ENCODE measurements around the gene NATD1. TPM values are rescaled to one million over a fixed set of nuclear protein-coding genes. Genes with fewer than 3 reads are reported as not detected.
A peak's percentile ranks its signal among the peaks of the same experiment; 100 is the strongest.

Gene NATD1
- total and polyA plus RNA-seq, 9 of the 15 experiments (the other 6 are each of a cell fraction or from before 2014, with no cell fraction given): 0.24 to 5.4 (median 1.6) TPM

- 100% methylated on average over 1 of the region's 11 CpGs for WGBS (ENCODE audit: insufficient coverage, low coverage, missing lambda C conversion rate)
- FAIRE-seq (no peak), ATAC-seq (no peak), DNase-seq (ENCODE audit: extremely low read depth in 1 of 4, low spot score in 3 of 4) (no peak)
- H3K9me3 ChIP-seq (replicated peaks; ENCODE audit: control insufficient read depth, insufficient read depth, low read depth, low read length): no peaks in the 10 kb centered on the region
- H3K79me2 ChIP-seq (ENCODE audit: control insufficient read depth, insufficient read depth, low read length): no peaks in the 10 kb centered on the region
- peaks cover 2 to 9% of the 10 kb centered on the region in 2 experiments; a peak in 3 of 5 replicates for H3K4me1 ChIP-seq (replicated peaks in 1 of 2; ENCODE audit: control insufficient read depth in 2 of 2, insufficient read depth in 2 of 2, low read length in 2 of 2)
- BruUV-seq (replicated peaks): no TSS peak
- no peak overlapping the region for H3K27ac ChIP-seq (ENCODE audit: extremely low read depth, low read depth, low read length)
- no peaks in the 10 kb centered on the region for H3K36me3 ChIP-seq (ENCODE audit: control insufficient read depth, insufficient read depth, low read length)
- H2AFZ ChIP-seq (ENCODE audit: low read depth, low read length): no peak overlapping the region
- intact Hi-C loops (cut with micrococcal nuclease): no loop called here
- no peak for TF ChIP-seq NFIX (CRISPR knock-in tag; IDR thresholded peaks at IDR 0.05; ENCODE audit: low read depth)
- no peak for TF ChIP-seq TEAD1 (CRISPR knock-in tag; IDR thresholded peaks at IDR 0.05)
- peak; percentile 63 for TF ChIP-seq POLR2G (IDR thresholded peaks at IDR 0.05; ENCODE audit: low read depth, low read length)
- TF ChIP-seq ZNF507 (tag; conservative IDR thresholded peaks at IDR 0.05): no peak
- TF ChIP-seq, protein P1, sequence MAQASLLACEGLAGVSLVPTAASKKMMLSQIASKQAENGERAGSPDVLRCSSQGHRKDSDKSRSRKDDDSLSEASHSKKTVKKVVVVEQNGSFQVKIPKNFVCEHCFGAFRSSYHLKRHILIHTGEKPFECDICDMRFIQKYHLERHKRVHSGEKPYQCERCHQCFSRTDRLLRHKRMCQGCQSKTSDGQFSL (CRISPR knock-in tag; IDR thresholded peaks at IDR 0.05): no peak
- TF ChIP-seq, protein P1 (tag; IDR thresholded peaks at IDR 0.05): no peak
- no peak for TF ChIP-seq FOXA3 (CRISPR knock-in tag; conservative IDR thresholded peaks at IDR 0.05 in 1 of 2, IDR thresholded peaks at IDR 0.05 in 1 of 2)
- no peak overlapping the region for H3K9ac ChIP-seq (ENCODE audit: insufficient read depth in 1 of 2, low read depth in 2 of 2, low read length in 2 of 2)
- H3K9me1 ChIP-seq (ENCODE audit: control insufficient read depth, insufficient read depth, low read length): peaks cover 4% of the 10 kb centered on the region
- in situ Hi-C loops (cut with MboI): no loop called here
- POLR2A ChIA-PET: no interaction called here
- H4K20me1 ChIP-seq (replicated peaks; ENCODE audit: control insufficient read depth, insufficient read depth, low read length): no peaks in the 10 kb centered on the region
- no peaks in the 10 kb centered on the region for H3K27me3 ChIP-seq (ENCODE audit: control insufficient read depth in 2 of 2, insufficient read depth in 2 of 2, low read length in 2 of 2)
- no peak overlapping the region for H3K4me2 ChIP-seq (ENCODE audit: insufficient read depth, low read length)
- CTCF ChIA-PET (ENCODE audit: low intra/inter-chr PET ratio): no interaction called here
- no peak overlapping the region for H3K4me3 ChIP-seq
Measured at GRCh38 chr17:21241564-21241963, 11.6 kb downstream of the NATD1 start.

Data from K562 (cell line).